ENCODE results near the gene MCU. TPM values are rescaled to one million over a fixed set of nuclear protein-coding genes. Genes with fewer than 3 reads are reported as not detected.
"Not testable (repeated sequence)": the region's sequence is repeated elsewhere in the genome, so short reads cannot be mapped to it uniquely, and the experiment has no call there.

Gene MCU
- total RNA-seq, 1 donor from 2014 or later, result 95.0 TPM

- peaks cover 33 to 37% (median 34%) of the 10 kb centered on the region in 3 donors for H3K4me1 ChIP-seq (ENCODE audit: control insufficient read depth in 3 of 3, insufficient read depth in 3 of 3, low read length in 3 of 3)
- H3K9me3 ChIP-seq (ENCODE audit: control insufficient read depth in 3 of 3, low read length in 3 of 3), result no peaks in the 10 kb centered on the region
- H3K27ac ChIP-seq (ENCODE audit: low read depth, low read length), result peak overlapping the region; percentile 77
- no peaks in the 10 kb centered on the region for H3K27me3 ChIP-seq (ENCODE audit: control insufficient read depth in 3 of 3, insufficient read depth in 3 of 3, low read length in 3 of 3)
- H3K4me3 ChIP-seq (ENCODE audit: low read length in 3 of 3), result no peak overlapping the region
- H3K9ac ChIP-seq (ENCODE audit: low read depth in 1 of 3, low read length in 3 of 3), result peak overlapping the region in 1 of 3 donors; percentile 52
- H3K36me3 ChIP-seq (ENCODE audit: control insufficient read depth in 3 of 3, insufficient read depth in 3 of 3, low read length in 3 of 3), result no peaks in the 10 kb centered on the region
Measured at GRCh38 chr10:72736176-72736827, 44.4 kb downstream of the MCU start.

GRCh38 chr10:72736828-72737220 lies 44.9 kb downstream of the MCU start:
- Histone ChIP-seq H3K9me3 (ENCODE audit: control insufficient read depth in 3 of 3, low read length in 3 of 3) (no peaks in the 10 kb centered on the region), H3K27me3 (ENCODE audit: control insufficient read depth in 3 of 3, insufficient read depth in 3 of 3, low read length in 3 of 3) (no peaks in the 10 kb centered on the region), H3K36me3 (ENCODE audit: control insufficient read depth in 3 of 3, insufficient read depth in 3 of 3, low read length in 3 of 3) (no peaks in the 10 kb centered on the region), H3K27ac (ENCODE audit: low read depth, low read length) (peak overlapping the region; percentile 77), H3K9ac (ENCODE audit: low read depth in 1 of 3, low read length in 3 of 3) (peak overlapping the region in 1 of 3 donors; percentile 52), H3K4me3 (ENCODE audit: low read length in 3 of 3) (no peak overlapping the region), H3K4me1 (ENCODE audit: control insufficient read depth in 3 of 3, insufficient read depth in 3 of 3, low read length in 3 of 3) (peaks cover 37 to 40% (median 38%) of the 10 kb centered on the region in 3 donors)

DNA sequence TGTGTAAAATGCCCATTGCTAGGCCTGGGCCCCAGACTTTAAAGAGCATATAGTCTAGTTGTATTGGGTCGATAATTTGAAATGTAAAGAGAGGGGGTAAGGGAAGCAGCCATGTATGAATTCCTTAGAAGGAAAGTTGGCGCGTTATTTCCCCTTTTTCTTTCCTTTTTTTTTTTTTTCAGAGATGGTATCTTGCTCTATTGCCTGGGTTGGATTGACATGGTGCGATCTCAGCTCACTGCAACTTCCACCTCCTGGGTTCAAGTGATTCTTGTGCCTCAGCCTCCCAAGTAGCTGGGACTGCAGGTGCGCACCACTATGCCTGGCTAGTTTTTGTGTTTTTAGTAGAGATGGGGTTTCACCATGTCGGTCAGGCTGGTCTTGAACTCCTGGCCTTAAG lies 45.4 kb downstream of the MCU start:
- not testable (repeated sequence) for H3K36me3 ChIP-seq (ENCODE audit: control insufficient read depth in 3 of 3, insufficient read depth in 3 of 3, low read length in 3 of 3); H3K9me3 ChIP-seq (ENCODE audit: control insufficient read depth in 3 of 3, low read length in 3 of 3); H3K4me3 ChIP-seq (ENCODE audit: low read length in 3 of 3); H3K9ac ChIP-seq (ENCODE audit: low read depth in 1 of 3, low read length in 3 of 3); H3K27me3 ChIP-seq (ENCODE audit: control insufficient read depth in 3 of 3, insufficient read depth in 3 of 3, low read length in 3 of 3)
- Histone ChIP-seq H3K4me1 (ENCODE audit: control insufficient read depth in 3 of 3, insufficient read depth in 3 of 3, low read length in 3 of 3) (peaks cover 37 to 42% (median 40%) of the 10 kb centered on the region in 3 donors), H3K27ac (ENCODE audit: low read depth, low read length) (peak overlapping the region; percentile 77)

- Histone ChIP-seq H3K9ac (ENCODE audit: low read depth in 1 of 3, low read length in 3 of 3) (peak overlapping the region in 2 of 3 donors; percentile 1 to 10), H3K27me3 (ENCODE audit: control insufficient read depth in 3 of 3, insufficient read depth in 3 of 3, low read length in 3 of 3) (no peaks in the 10 kb centered on the region), H3K9me3 (ENCODE audit: control insufficient read depth in 3 of 3, low read length in 3 of 3) (no peaks in the 10 kb centered on the region), H3K27ac (ENCODE audit: low read depth, low read length) (peak overlapping the region; percentile 77), H3K36me3 (ENCODE audit: control insufficient read depth in 3 of 3, insufficient read depth in 3 of 3, low read length in 3 of 3) (no peaks in the 10 kb centered on the region), H3K4me3 (ENCODE audit: low read length in 3 of 3) (peak overlapping the region in 1 of 3 donors; percentile 1), H3K4me1 (ENCODE audit: control insufficient read depth in 3 of 3, insufficient read depth in 3 of 3, low read length in 3 of 3) (peaks cover 37 to 48% (median 40%) of the 10 kb centered on the region in 3 donors)
Measured at GRCh38 chr10:72738486-72738885, 46.5 kb downstream of the MCU start.

GRCh38 chr10:72740528-72740927 lies 48.6 kb downstream of the MCU start:
- peaks cover 38 to 42% (median 40%) of the 10 kb centered on the region in 3 donors for H3K4me1 ChIP-seq (ENCODE audit: control insufficient read depth in 3 of 3, insufficient read depth in 3 of 3, low read length in 3 of 3)
- no peaks in the 10 kb centered on the region for H3K36me3 ChIP-seq (ENCODE audit: control insufficient read depth in 3 of 3, insufficient read depth in 3 of 3, low read length in 3 of 3)
- peak overlapping the region in 2 of 3 donors; percentile 0 to 19 for H3K9ac ChIP-seq (ENCODE audit: low read depth in 1 of 3, low read length in 3 of 3)
- no peaks in the 10 kb centered on the region for H3K9me3 ChIP-seq (ENCODE audit: control insufficient read depth in 3 of 3, low read length in 3 of 3)
- no peaks in the 10 kb centered on the region for H3K27me3 ChIP-seq (ENCODE audit: control insufficient read depth in 3 of 3, insufficient read depth in 3 of 3, low read length in 3 of 3)
- peak overlapping the region; percentile 75 for H3K27ac ChIP-seq (ENCODE audit: low read depth, low read length)
- H3K4me3 ChIP-seq (ENCODE audit: low read length in 3 of 3), result no peak overlapping the region

GRCh38 chr10:72742092-72742491 lies 50.1 kb downstream of the MCU start:
- H3K27me3 ChIP-seq (ENCODE audit: control insufficient read depth in 3 of 3, insufficient read depth in 3 of 3, low read length in 3 of 3), result no peaks in the 10 kb centered on the region
- peaks cover 28 to 30% (median 30%) of the 10 kb centered on the region in 3 donors for H3K4me1 ChIP-seq (ENCODE audit: control insufficient read depth in 3 of 3, insufficient read depth in 3 of 3, low read length in 3 of 3)
- H3K36me3 ChIP-seq (ENCODE audit: control insufficient read depth in 3 of 3, insufficient read depth in 3 of 3, low read length in 3 of 3), result no peaks in the 10 kb centered on the region
- H3K9me3 ChIP-seq (ENCODE audit: control insufficient read depth in 3 of 3, low read length in 3 of 3), result no peaks in the 10 kb centered on the region
- H3K9ac ChIP-seq (ENCODE audit: low read depth in 1 of 3, low read length in 3 of 3), result no peak overlapping the region
- peak overlapping the region; percentile 75 for H3K27ac ChIP-seq (ENCODE audit: low read depth, low read length)
- H3K4me3 ChIP-seq (ENCODE audit: low read length in 3 of 3), result no peak overlapping the region

DNA sequence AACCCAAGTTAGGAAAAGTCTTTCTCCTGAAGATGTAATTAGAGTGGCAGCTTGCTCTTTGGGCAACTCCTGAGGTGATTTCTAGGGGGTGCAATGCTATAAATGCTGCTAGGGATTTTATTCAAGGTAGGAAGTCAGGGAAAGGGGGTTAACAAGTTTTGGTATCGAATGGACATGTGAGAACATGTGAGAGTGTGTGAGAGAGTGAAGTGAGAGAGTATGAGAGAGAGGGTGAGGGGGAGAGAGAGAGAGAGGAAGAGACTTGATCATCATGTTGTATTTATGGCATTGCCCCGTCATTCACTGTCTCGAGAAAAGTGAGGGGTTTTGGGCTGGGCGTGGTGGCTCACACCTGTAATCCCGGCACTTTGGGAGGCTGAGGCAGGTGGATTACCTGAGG lies 50.9 kb downstream of the MCU start:
- H3K36me3 ChIP-seq (ENCODE audit: control insufficient read depth in 3 of 3, insufficient read depth in 3 of 3, low read length in 3 of 3), result no peaks in the 10 kb centered on the region
- H3K4me3 ChIP-seq (ENCODE audit: low read length in 3 of 3), result no peak overlapping the region
- peaks cover 25 to 27% (median 26%) of the 10 kb centered on the region in 3 donors for H3K4me1 ChIP-seq (ENCODE audit: control insufficient read depth in 3 of 3, insufficient read depth in 3 of 3, low read length in 3 of 3)
- no peaks in the 10 kb centered on the region for H3K9me3 ChIP-seq (ENCODE audit: control insufficient read depth in 3 of 3, low read length in 3 of 3)
- no peak overlapping the region for H3K9ac ChIP-seq (ENCODE audit: low read depth in 1 of 3, low read length in 3 of 3)
- no peaks in the 10 kb centered on the region for H3K27me3 ChIP-seq (ENCODE audit: control insufficient read depth in 3 of 3, insufficient read depth in 3 of 3, low read length in 3 of 3)
- peak overlapping the region; percentile 22 for H3K27ac ChIP-seq (ENCODE audit: low read depth, low read length)

GRCh38 chr10:72744566-72744965 lies 52.6 kb downstream of the MCU start:
- Histone ChIP-seq H3K4me1 (ENCODE audit: control insufficient read depth in 3 of 3, insufficient read depth in 3 of 3, low read length in 3 of 3) (peaks cover 15 to 23% (median 20%) of the 10 kb centered on the region in 3 donors), H3K27me3 (ENCODE audit: control insufficient read depth in 3 of 3, insufficient read depth in 3 of 3, low read length in 3 of 3) (no peaks in the 10 kb centered on the region), H3K9ac (ENCODE audit: low read depth in 1 of 3, low read length in 3 of 3) (peak overlapping the region in 1 of 3 donors; percentile 10), H3K9me3 (ENCODE audit: control insufficient read depth in 3 of 3, low read length in 3 of 3) (no peaks in the 10 kb centered on the region), H3K4me3 (ENCODE audit: low read length in 3 of 3) (no peak overlapping the region), H3K36me3 (ENCODE audit: control insufficient read depth in 3 of 3, insufficient read depth in 3 of 3, low read length in 3 of 3) (no peaks in the 10 kb centered on the region), H3K27ac (ENCODE audit: low read depth, low read length) (peak overlapping the region; percentile 20)

- no peaks in the 10 kb centered on the region for H3K9me3 ChIP-seq (ENCODE audit: control insufficient read depth in 3 of 3, low read length in 3 of 3)
- no peak overlapping the region for H3K9ac ChIP-seq (ENCODE audit: low read depth in 1 of 3, low read length in 3 of 3)
- no peak overlapping the region for H3K27ac ChIP-seq (ENCODE audit: low read depth, low read length)
- peaks cover 4 to 10% (median 5%) of the 10 kb centered on the region in 3 donors for H3K4me1 ChIP-seq (ENCODE audit: control insufficient read depth in 3 of 3, insufficient read depth in 3 of 3, low read length in 3 of 3)
- H3K36me3 ChIP-seq (ENCODE audit: control insufficient read depth in 3 of 3, insufficient read depth in 3 of 3, low read length in 3 of 3), result no peaks in the 10 kb centered on the region
- H3K27me3 ChIP-seq (ENCODE audit: control insufficient read depth in 3 of 3, insufficient read depth in 3 of 3, low read length in 3 of 3), result no peaks in the 10 kb centered on the region
- no peak overlapping the region for H3K4me3 ChIP-seq (ENCODE audit: low read length in 3 of 3)
Measured at GRCh38 chr10:72746426-72747363, 54.8 kb downstream of the MCU start.

DNA sequence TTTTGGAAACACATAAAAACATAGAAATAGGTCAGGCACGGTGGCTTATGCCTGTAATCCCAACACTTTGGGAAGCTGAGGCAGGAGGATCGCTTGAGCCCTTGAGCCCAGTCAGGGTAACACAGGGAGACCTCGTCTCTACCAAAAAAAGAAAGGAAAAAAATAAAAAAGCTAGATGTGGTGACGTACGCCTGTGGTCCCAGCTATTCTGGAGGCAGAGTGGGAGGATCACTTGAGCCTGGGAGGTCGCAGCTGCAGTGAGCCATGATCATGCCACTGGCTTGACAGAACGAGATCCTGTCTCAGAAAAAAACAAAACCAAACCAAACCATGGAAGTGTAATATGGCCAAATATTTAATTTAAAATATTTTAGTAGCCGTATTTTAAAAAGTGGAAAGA lies 55.6 kb downstream of the MCU start:
- Histone ChIP-seq H3K36me3 (ENCODE audit: control insufficient read depth in 3 of 3, insufficient read depth in 3 of 3, low read length in 3 of 3) (no peaks in the 10 kb centered on the region), H3K27ac (ENCODE audit: low read depth, low read length) (no peak overlapping the region), H3K4me3 (ENCODE audit: low read length in 3 of 3) (no peak overlapping the region), H3K9me3 (ENCODE audit: control insufficient read depth in 3 of 3, low read length in 3 of 3) (no peaks in the 10 kb centered on the region), H3K9ac (ENCODE audit: low read depth in 1 of 3, low read length in 3 of 3) (no peak overlapping the region), H3K4me1 (ENCODE audit: control insufficient read depth in 3 of 3, insufficient read depth in 3 of 3, low read length in 3 of 3) (peaks cover 4 to 9% (median 4%) of the 10 kb centered on the region in 3 donors), H3K27me3 (ENCODE audit: control insufficient read depth in 3 of 3, insufficient read depth in 3 of 3, low read length in 3 of 3) (no peaks in the 10 kb centered on the region)
